Superior temporal gyrus (tissue), 1 donor: Measurements from ENCODE around the gene STN1.

Source experiments
- DNase-seq: peaks from one replicate; pipeline ENCODE4 v3.0.0-alpha.2; 2016; ENCODE audit errors: extremely low spot score

Gene STN1

GRCh38 chr10:103929381-103929921 lies 11.5 kb upstream of the STN1 start:
- DNase-seq: no peak

GRCh38 chr10:103928784-103929183 lies 10.8 kb upstream of the STN1 start:
- no peak for DNase-seq

- DNase-seq: no peak
Measured at GRCh38 chr10:103926722-103927319, 8.8 kb upstream of the STN1 start.

- no peak for DNase-seq
Measured at GRCh38 chr10:103925591-103925990, 7.6 kb upstream of the STN1 start.

- no peak for DNase-seq
Measured at GRCh38 chr10:103923502-103923901, 5.5 kb upstream of the STN1 start.

- DNase-seq: no peak
Measured at GRCh38 chr10:103922659-103923058, 4.7 kb upstream of the STN1 start.

GRCh38 chr10:103921750-103922195 lies 3.8 kb upstream of the STN1 start:
- peak; percentile 74 for DNase-seq

- DNase-seq: no peak
Measured at GRCh38 chr10:103921248-103921647, 3.3 kb upstream of the STN1 start.

GRCh38 chr10:103919648-103920025 lies 1.7 kb upstream of the STN1 start:
- no peak for DNase-seq

GRCh38 chr10:103917302-103918052 lies 507 bp downstream of the STN1 start:
- DNase-seq: no peak

- no peak for DNase-seq
Measured at GRCh38 chr10:103916876-103917275, 1.1 kb downstream of the STN1 start.

- no peak for DNase-seq
Measured at GRCh38 chr10:103916254-103916653, 1.7 kb downstream of the STN1 start.

GRCh38 chr10:103915796-103916195 lies 2.2 kb downstream of the STN1 start:
- no peak for DNase-seq

- DNase-seq: no peak
Measured at GRCh38 chr10:103912759-103913158, 5.2 kb downstream of the STN1 start.

GRCh38 chr10:103911021-103911459 lies 6.9 kb downstream of the STN1 start:
- no peak for DNase-seq

- DNase-seq: no peak
Measured at GRCh38 chr10:103910442-103911012, 7.5 kb downstream of the STN1 start.

GRCh38 chr10:103905441-103905840 lies 12.5 kb downstream of the STN1 start:
- no peak for DNase-seq

- DNase-seq: no peak
Measured at GRCh38 chr10:103901299-103901698, 16.7 kb downstream of the STN1 start.

- DNase-seq: no peak
Measured at GRCh38 chr10:103899312-103899711, 18.7 kb downstream of the STN1 start.

GRCh38 chr10:103897241-103897774 lies 20.7 kb downstream of the STN1 start:
- no peak for DNase-seq

- no peak for DNase-seq
Measured at GRCh38 chr10:103896225-103896624, 21.8 kb downstream of the STN1 start.

GRCh38 chr10:103895411-103896186 lies 22.4 kb downstream of the STN1 start:
- no peak for DNase-seq
